Activated T-cell treated with anti-CD3 and anti-CD28 coated beads, Interleukin-2, amount 50 U/mL, for 4 hours (primary cell): ENCODE results near the gene LHX5. TPM values are rescaled to one million over a fixed set of nuclear protein-coding genes. Genes with fewer than 3 reads are reported as not detected.
"Not testable (repeated sequence)": the region's sequence is repeated elsewhere in the genome, so short reads cannot be mapped to it uniquely, and the experiment has no call there.

ENCODE experiments used
- ATAC-seq, 2 donors: fragments of 200-7000 bp; cut with Tn5 transposase; one replicate each; pipeline ENCODE4 v1.10.0; 2021
- DNase-seq: peaks from one replicate; pipeline ENCODE4 v3.0.0-alpha.2; 2020
- H3K27me3 Mint-ChIP-seq: one replicate; pipeline ENCODE4 v1.8.0; 2021; ENCODE audit warnings: low read depth, mixed read lengths
- H3K36me3 Mint-ChIP-seq: one replicate; pipeline ENCODE4 v1.8.0; 2022; ENCODE audit warnings: mixed read lengths; ENCODE audit not compliant: insufficient read depth
- H3K4me1 Mint-ChIP-seq: one replicate; pipeline ENCODE4 v1.8.0; 2021; ENCODE audit warnings: low read depth, mixed read lengths
- H3K4me3 Mint-ChIP-seq: one replicate; pipeline ENCODE4 v1.8.0; 2021; ENCODE audit warnings: mild to moderate bottlenecking, moderate library complexity, mixed read lengths
- H3K9me3 Mint-ChIP-seq: one replicate; pipeline ENCODE4 v1.8.0; 2021; ENCODE audit warnings: mixed read lengths
- total RNA-seq, 3 donors: library from RNA; stranded (reverse); gene quantifications; one replicate each; pipeline ENCODE4 v1.2.1, GENCODE V29; 2021

Gene LHX5
- not detected for total RNA-seq

DNA sequence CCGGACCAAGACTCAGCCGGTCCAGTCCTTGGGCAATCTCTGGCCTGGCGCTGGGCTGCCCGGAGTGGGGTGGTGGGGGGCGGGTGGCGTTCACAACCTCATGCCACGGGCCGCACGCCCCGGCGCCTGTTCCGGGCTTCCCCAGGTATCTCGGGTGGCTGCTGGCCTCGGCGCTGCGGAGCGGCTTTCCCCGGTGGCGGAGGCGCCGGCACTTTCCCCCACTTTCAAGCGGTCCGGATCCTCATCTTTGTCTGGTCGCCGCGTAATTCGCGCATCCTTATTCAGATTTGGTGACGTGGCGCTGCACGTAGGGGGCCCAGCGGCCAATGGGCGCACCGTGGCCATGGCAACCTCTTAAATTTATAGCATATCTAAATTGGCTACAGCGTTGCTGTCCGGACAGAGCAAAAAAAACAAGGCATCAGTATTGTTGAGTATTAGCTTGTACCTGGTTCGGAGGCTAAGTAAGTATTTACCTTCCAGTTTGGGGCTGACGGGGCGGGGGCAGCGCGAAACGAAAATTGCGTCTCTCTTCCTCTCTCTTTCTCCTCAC is at the start of gene LHX5:
TSS of gene LHX5 (minus strand) at position 253 of the 553 bp plus-strand sequence. CDS start 373 bp downstream, outside the sequence.
- Mint-ChIP-seq H3K36me3 (no peaks in the 10 kb centered on the region), H3K9me3 (no peaks in the 10 kb centered on the region), H3K27me3 (peaks cover 82% of the 10 kb centered on the region), H3K4me1 (peaks cover 17% of the 10 kb centered on the region), H3K4me3 (no peak within 1 kb of the TSS)
- ATAC-seq (no peak), DNase-seq (no peak)

DNA sequence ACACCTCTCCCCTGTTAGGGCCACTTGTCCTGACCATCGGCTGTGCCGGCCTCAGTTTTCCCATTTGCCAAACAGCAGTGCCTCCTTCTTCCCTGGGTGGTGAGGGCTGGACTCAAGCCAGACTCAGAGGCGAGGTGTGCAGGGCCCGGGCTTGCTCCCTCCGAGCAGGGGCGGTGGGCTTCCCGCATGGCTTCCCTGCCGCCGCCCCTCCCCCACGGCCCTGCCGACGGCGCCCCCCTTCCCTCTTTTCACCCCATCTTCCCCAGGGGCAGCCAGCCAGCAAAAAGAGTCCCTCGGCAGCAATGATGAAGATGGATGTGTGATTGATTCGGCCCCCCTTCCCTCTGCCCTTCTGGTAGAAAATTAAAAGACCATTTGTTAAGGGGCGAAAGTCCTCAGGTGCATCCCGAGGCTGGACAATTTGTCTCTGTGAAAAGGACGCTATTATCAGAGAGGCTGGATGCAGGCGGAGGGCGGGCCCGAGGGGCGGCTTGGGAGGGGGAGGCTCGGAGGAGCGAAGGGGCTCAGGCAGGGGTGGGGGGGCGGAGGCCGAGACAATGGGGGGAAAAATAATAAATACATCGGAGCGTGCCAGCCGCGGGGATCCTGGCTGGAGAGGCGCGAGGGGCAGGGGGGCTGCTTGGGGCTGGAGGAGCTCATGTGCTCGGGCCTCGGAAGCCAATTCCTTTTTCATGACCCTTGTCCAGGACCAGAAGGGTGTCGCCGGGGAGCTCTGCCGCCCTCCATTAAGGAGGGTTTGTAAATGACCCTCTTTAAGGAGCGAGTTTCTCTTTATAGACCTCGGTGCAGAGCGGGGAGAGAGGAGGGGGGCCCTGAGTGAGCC is 48.0 kb upstream of the LHX5 start:
- Mint-ChIP-seq H3K4me1 (no peaks in the 10 kb centered on the region), H3K27me3 (peaks cover 63% of the 10 kb centered on the region), H3K36me3 (no peaks in the 10 kb centered on the region), H3K4me3 (no peak overlapping the region), H3K9me3 (no peaks in the 10 kb centered on the region)
- ATAC-seq = no peak
- DNase-seq = no peak

DNA sequence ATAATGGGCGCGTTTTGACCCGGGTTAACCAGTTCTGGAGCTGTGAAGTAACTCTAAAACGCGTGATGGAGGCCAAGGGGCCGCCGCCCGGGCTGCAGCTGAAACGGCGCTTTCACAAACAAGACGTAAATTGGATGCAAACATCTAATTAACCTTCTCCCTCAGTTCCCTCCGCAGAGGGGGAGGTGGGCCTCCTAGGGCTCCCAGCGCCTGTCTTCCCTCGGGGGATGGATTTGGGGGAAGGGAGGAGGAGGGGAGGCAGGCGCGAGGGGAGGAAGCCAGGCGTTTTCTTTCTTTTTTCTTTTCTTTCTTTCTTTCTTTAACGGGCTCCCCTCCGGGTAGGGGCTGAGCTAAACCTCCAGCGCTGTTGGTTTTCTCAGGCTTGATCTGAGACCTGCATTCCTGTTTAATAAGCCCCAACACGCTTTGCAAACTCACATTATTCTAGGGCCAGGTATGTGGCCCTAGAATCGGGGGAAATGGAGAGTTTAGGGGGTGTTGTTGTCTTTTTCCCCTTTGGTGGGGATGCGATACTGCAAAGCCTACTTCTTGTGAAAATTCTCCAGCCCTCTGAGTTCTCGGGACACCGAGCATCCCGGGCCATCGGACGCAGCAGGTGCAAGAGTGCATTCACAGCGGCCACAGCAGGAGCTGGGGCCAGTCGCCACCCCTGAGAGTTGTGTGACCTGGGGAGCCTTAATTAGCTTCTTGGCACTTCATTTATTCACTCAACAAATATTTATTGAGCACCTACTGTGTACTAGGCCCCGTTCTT is 43.6 kb upstream of the LHX5 start:
- DNase-seq (no peak), ATAC-seq (no peak)
- H3K4me3 Mint-ChIP-seq = no peak overlapping the region
- no peaks in the 10 kb centered on the region for H3K36me3 Mint-ChIP-seq
- no peaks in the 10 kb centered on the region for H3K9me3 Mint-ChIP-seq
- peaks cover 76% of the 10 kb centered on the region for H3K27me3 Mint-ChIP-seq
- H3K4me1 Mint-ChIP-seq = no peaks in the 10 kb centered on the region

DNA sequence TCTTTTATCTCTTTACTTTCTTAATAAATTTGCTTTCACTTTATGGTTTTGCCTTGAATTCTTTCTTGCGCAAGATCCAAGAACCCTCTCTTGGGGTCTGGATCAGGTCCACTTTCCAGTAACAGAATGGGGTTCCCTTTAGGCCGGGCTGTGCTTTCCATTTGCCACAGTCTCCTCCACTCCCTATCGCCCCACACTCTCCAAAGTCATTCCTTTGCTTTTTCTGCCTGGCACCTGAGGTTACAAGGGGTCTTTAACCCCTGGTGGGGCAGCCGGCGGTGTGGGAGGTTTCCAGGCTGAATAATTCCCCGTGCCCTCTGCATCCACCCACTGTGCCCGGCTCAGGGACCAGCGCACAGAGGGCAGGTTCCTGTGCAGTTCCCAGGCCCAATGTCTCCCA is 42.9 kb upstream of the LHX5 start:
- H3K9me3 Mint-ChIP-seq = no peaks in the 10 kb centered on the region
- H3K27me3 Mint-ChIP-seq = peaks cover 77% of the 10 kb centered on the region
- H3K4me1 Mint-ChIP-seq = no peaks in the 10 kb centered on the region

DNA sequence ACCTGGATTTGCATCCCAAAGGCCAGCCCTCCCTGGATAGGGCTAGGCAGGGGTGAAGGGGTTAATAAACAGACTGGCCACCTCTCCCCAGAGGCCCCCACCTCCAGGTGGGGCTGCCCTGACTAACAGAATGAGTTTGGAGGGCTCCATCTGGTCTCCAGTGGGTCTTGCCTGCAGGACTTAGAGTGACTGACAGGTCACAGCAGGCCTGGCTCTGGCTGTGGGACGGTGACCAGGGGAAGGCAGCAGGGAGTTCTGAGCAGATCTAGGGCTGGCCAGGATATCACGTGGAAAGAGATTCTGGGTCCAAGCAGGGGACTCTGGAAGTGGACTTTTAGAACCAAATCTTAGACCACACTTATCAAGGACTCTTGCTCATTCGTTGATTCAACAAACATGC is 40.9 kb upstream of the LHX5 start:
- DNase-seq (no peak), ATAC-seq (no peak)
- Mint-ChIP-seq H3K36me3 (no peaks in the 10 kb centered on the region), H3K4me1 (no peaks in the 10 kb centered on the region), H3K27me3 (peaks cover 66% of the 10 kb centered on the region), H3K4me3 (no peak overlapping the region), H3K9me3 (peaks cover 4% of the 10 kb centered on the region)

More for the DNA sequence above, 42.9 kb upstream of the LHX5 start:
- H3K4me3 Mint-ChIP-seq = no peak overlapping the region
- no peaks in the 10 kb centered on the region for H3K36me3 Mint-ChIP-seq
- DNase-seq (no peak), ATAC-seq (no peak)

DNA sequence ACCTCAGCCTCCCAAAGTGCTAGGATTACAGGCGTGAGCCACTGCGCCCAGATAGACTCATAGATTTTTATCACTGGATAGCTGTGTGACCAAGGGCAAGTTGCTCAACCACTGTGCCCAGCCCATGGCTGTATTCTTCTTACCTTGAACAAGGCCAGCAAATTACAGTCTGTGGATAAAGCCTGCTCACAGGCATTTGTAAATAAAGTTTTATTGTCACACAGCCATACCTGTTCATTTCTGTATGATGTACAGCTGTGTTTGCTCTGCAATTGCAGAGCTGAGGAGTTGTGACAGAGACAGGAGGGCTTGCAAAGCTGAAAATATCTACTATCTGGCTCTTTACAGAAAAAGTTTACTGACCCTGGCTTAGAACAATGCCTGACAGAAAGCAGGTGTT is 35.2 kb upstream of the LHX5 start:
- peaks cover 4% of the 10 kb centered on the region for H3K9me3 Mint-ChIP-seq
- H3K27me3 Mint-ChIP-seq = peaks cover 38% of the 10 kb centered on the region
- no peak for ATAC-seq
- H3K4me1 Mint-ChIP-seq = no peaks in the 10 kb centered on the region
- H3K4me3 Mint-ChIP-seq = no peak overlapping the region
- no peak for DNase-seq
- no peaks in the 10 kb centered on the region for H3K36me3 Mint-ChIP-seq

- H3K9me3 Mint-ChIP-seq = peaks cover 4% of the 10 kb centered on the region
- H3K36me3 Mint-ChIP-seq = no peaks in the 10 kb centered on the region
- H3K4me3 Mint-ChIP-seq = no peak overlapping the region
- ATAC-seq (no peak), DNase-seq (no peak)
- no peaks in the 10 kb centered on the region for H3K4me1 Mint-ChIP-seq
- H3K27me3 Mint-ChIP-seq = peaks cover 37% of the 10 kb centered on the region
Observed at GRCh38 chr12:113505941-113506340, 34.3 kb upstream of the LHX5 start.

GRCh38 chr12:113504917-113505316 is 33.2 kb upstream of the LHX5 start:
- Mint-ChIP-seq H3K4me3 (no peak overlapping the region), H3K9me3 (peaks cover 4% of the 10 kb centered on the region), H3K27me3 (peaks cover 38% of the 10 kb centered on the region), H3K36me3 (no peaks in the 10 kb centered on the region), H3K4me1 (no peaks in the 10 kb centered on the region)
- ATAC-seq (no peak), DNase-seq (no peak)

DNA sequence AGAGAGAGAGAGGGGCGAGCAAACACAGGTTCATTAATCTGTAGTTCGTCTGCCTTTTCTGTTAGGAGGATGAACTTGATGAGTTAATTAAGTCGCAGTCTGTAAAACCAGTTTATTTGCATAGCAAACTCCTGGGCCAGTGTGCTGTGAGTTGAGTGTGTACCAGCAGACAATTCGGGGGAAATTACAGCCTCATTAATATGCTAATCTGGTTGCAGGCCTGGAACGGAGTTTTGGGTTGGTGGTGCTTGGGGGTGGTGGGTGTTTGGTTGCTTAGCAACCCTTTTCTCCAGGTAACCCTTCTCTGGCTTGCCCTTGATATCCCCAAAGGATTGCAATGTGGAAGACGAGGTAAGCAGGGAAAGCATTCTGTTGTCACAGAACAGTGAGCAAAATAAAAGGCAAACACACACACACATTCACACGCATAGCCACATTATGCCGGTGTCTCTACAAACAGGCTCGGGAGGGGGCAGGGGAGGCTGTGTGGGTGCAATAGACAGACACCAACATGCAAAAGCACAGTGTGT is 29.2 kb upstream of the LHX5 start:
- Mint-ChIP-seq H3K4me3 (no peak overlapping the region), H3K27me3 (peaks cover 27% of the 10 kb centered on the region), H3K36me3 (no peaks in the 10 kb centered on the region), H3K9me3 (no peaks in the 10 kb centered on the region), H3K4me1 (no peaks in the 10 kb centered on the region)
- DNase-seq = no peak
- ATAC-seq = no peak

GRCh38 chr12:113500306-113500675 is 28.6 kb upstream of the LHX5 start:
- Mint-ChIP-seq H3K4me3 (no peak overlapping the region), H3K36me3 (no peaks in the 10 kb centered on the region), H3K9me3 (no peaks in the 10 kb centered on the region), H3K27me3 (peaks cover 27% of the 10 kb centered on the region), H3K4me1 (no peaks in the 10 kb centered on the region)
- no peak for DNase-seq
- no peak for ATAC-seq

- Mint-ChIP-seq H3K27me3 (peaks cover 25% of the 10 kb centered on the region), H3K36me3 (no peaks in the 10 kb centered on the region), H3K9me3 (no peaks in the 10 kb centered on the region), H3K4me3 (no peak overlapping the region), H3K4me1 (no peaks in the 10 kb centered on the region)
- no peak for ATAC-seq
- DNase-seq = no peak
Observed at GRCh38 chr12:113498490-113498889, 26.8 kb upstream of the LHX5 start.

DNA sequence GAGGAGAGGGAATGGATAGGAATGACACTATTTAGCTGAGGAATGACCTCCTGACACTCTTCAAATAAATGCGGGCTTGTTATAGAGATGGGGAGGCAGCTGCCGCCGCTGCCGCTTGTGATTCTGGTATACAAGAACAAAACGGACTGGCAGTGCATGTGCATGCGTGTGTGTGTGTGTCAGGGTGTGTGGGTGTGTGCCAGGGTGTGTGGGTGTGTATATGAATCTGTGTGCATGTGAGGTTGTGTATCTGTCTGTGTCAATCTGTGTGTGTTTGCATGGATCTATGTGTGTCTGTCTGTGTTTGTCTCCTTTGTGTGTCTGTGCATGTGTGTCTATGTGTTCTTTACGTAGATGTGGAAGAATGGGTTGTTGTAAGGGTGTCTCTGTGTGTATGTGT is 26.0 kb upstream of the LHX5 start:
- no peak overlapping the region for H3K4me3 Mint-ChIP-seq
- H3K27me3 Mint-ChIP-seq = peaks cover 25% of the 10 kb centered on the region
- H3K9me3 Mint-ChIP-seq = no peaks in the 10 kb centered on the region
- no peak for ATAC-seq
- H3K4me1 Mint-ChIP-seq = no peaks in the 10 kb centered on the region
- H3K36me3 Mint-ChIP-seq = no peaks in the 10 kb centered on the region
- no peak for DNase-seq

DNA sequence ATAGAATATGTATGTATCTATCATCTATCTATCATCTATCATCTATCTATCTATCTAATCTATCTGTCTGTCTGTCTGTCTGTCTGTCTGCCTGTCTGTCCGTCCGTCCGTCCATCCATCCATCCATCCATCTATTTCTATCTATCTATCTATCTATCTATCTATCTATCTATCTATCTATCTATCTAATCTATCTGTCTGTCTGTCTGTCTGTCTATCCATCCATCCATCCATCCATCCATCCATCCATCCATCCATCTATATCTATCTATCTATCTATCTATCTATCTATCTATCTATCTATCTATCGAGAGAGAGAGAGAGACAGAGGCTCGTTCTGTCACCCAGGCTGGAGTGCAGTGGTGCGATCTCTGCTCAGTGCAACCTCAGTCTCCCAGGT is 24.3 kb upstream of the LHX5 start:
- ATAC-seq, DNase-seq: not testable (repeated sequence)

DNA sequence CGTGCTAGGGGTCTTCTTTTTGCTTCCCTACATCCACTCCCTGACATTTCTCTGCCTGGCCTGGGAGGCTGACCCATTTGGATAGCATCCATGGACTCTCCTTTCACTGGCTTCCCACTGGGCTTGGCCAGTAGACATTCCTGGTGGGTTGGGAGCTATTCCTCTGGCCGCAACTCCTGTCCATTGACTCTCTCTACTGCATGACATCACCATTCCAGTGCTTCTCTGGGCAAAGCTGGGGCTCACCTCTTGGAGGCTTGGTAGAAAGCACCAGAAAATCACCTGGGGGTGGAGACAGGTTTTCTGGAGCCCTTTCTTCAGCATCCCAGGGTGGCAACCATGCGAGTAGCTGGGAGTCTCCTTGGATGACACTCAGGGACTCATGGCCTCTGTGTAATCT is 16.7 kb upstream of the LHX5 start:
- no peak overlapping the region for H3K4me3 Mint-ChIP-seq
- DNase-seq (no peak), ATAC-seq (no peak)
- H3K4me1 Mint-ChIP-seq = no peaks in the 10 kb centered on the region
- H3K27me3 Mint-ChIP-seq = peaks cover 33% of the 10 kb centered on the region
- H3K9me3 Mint-ChIP-seq = no peaks in the 10 kb centered on the region
- H3K36me3 Mint-ChIP-seq = no peaks in the 10 kb centered on the region

More for the DNA sequence above, 24.3 kb upstream of the LHX5 start:
- not testable (repeated sequence) for H3K4me3 Mint-ChIP-seq, H3K36me3 Mint-ChIP-seq, H3K9me3 Mint-ChIP-seq, H3K4me1 Mint-ChIP-seq
- peaks cover 18% of the 10 kb centered on the region for H3K27me3 Mint-ChIP-seq
